IMR-90 (cell line): ENCODE data around the gene HPGDS.

Source experiments
- FOS ChIP-seq: fragments of 150-350 bp; IDR thresholded peaks from 2 replicates; pipeline ENCODE4 v1.6.1; 2016; ENCODE audit warnings: low read depth, low read length
- MAFK ChIP-seq: IDR thresholded peaks from 2 replicates; pipeline ENCODE4 v1.6.1; 2012; ENCODE audit warnings: low read depth, low read length, improper control_type of control experiment
- POLR2A ChIP-seq: IDR thresholded peaks from 2 replicates; pipeline ENCODE4 v1.6.1; 2012; ENCODE audit warnings: mild to moderate bottlenecking, low read depth, low read length
- RCOR1 ChIP-seq: IDR thresholded peaks from 2 replicates; pipeline ENCODE4 v1.6.1; 2012; ENCODE audit warnings: mild to moderate bottlenecking, low read length, improper control_type of control experiment; ENCODE audit not compliant: insufficient replicate concordance
- RFX5 ChIP-seq: IDR thresholded peaks from 2 replicates; pipeline ENCODE4 v1.8.0; 2012; ENCODE audit warnings: low read depth, mild to moderate bottlenecking, low read length, moderate library complexity
- TF ChIP-seq, protein P1 (sequence below): conservative IDR thresholded peaks from 2 replicates; pipeline ENCODE4 v1.5.1; 2012; ENCODE audit warnings: mild to moderate bottlenecking, low read depth, low read length, improper control_type of control experiment

DNA sequence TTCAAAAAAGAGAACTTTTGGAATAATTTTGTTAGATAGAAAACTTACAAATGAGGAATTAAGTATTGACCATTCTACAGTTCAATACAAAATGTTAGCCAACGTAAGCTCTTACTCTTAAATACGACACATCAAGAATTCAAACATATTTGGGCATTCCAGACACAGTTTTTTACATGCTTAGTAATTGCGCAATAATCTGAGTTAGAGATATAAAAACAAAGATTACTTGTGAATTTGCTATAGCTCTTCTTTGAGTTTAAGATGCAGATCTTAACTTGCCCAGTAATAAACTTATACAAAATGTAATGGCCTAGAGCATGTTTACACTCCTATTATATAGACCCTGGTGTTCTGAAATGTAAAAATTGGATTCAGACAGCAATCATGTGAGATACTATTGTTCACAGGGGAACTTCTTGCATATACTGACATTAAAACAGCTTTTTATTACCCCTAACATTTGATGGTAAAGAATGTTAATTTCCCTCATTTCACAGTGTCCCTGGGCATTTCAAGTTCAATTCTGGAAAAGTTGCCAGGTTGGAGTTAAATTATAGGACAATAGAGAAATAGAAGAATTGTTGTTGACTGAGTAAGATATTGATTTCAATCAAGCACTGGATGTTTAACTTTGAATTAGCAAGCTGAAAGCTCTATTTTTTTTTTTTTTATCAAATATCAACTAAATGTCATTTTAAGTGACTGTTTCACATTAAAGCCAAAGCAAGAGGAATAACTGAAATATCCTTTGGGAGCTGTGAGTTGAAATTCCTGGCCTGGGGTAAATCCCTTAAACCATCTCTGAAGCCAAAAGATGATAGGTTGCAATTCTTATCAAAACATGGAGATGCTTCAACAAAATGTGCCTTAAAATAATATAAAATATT lies 910 bp downstream of the HPGDS start:
- TF ChIP-seq, protein P1, sequence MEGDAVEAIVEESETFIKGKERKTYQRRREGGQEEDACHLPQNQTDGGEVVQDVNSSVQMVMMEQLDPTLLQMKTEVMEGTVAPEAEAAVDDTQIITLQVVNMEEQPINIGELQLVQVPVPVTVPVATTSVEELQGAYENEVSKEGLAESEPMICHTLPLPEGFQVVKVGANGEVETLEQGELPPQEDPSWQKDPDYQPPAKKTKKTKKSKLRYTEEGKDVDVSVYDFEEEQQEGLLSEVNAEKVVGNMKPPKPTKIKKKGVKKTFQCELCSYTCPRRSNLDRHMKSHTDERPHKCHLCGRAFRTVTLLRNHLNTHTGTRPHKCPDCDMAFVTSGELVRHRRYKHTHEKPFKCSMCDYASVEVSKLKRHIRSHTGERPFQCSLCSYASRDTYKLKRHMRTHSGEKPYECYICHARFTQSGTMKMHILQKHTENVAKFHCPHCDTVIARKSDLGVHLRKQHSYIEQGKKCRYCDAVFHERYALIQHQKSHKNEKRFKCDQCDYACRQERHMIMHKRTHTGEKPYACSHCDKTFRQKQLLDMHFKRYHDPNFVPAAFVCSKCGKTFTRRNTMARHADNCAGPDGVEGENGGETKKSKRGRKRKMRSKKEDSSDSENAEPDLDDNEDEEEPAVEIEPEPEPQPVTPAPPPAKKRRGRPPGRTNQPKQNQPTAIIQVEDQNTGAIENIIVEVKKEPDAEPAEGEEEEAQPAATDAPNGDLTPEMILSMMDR = no peak
- no peak for TF ChIP-seq POLR2A
- TF ChIP-seq RCOR1 = no peak
- no peak for TF ChIP-seq FOS
- no peak for TF ChIP-seq RFX5
- no peak for TF ChIP-seq MAFK
